MV-4-11 (cell line): ENCODE data around the gene SHOX.
"Not testable (repeated sequence)": the region's sequence is repeated elsewhere in the genome, so short reads cannot be mapped to it uniquely, and the experiment has no call there.

Experiments
- DNase-seq: peaks from one replicate; lab custom pipeline; 2025; lab: John Stamatoyannopoulos, UW

Gene SHOX

GRCh38 chrX:630612-631496 is at the start of gene SHOX:
Gene SHOX (plus strand): TSS chrX:630791. CDS start chrX:630898, 107 bp downstream.
- DNase-seq = no peak

- DNase-seq = no peak
Observed at GRCh38 chrX:581066-581465, 49.5 kb upstream of the SHOX start.

GRCh38 chrX:581720-582298 is 48.8 kb upstream of the SHOX start:
- DNase-seq = no peak

GRCh38 chrX:584572-584971 is 46.0 kb upstream of the SHOX start:
- no peak for DNase-seq

- no peak for DNase-seq
Observed at GRCh38 chrX:585115-585808, 45.3 kb upstream of the SHOX start.

GRCh38 chrX:586351-586750 is 44.2 kb upstream of the SHOX start:
- no peak for DNase-seq

- not testable (repeated sequence) for DNase-seq
Observed at GRCh38 chrX:589261-589660, 41.3 kb upstream of the SHOX start.

- no peak for DNase-seq
Observed at GRCh38 chrX:590693-591404, 39.7 kb upstream of the SHOX start.

GRCh38 chrX:599837-600715 is 30.5 kb upstream of the SHOX start:
- DNase-seq = no peak

GRCh38 chrX:603029-603428 is 27.6 kb upstream of the SHOX start:
- not testable (repeated sequence) for DNase-seq

GRCh38 chrX:604616-605015 is 26.0 kb upstream of the SHOX start:
- not testable (repeated sequence) for DNase-seq

GRCh38 chrX:608088-608487 is 22.5 kb upstream of the SHOX start:
- not testable (repeated sequence) for DNase-seq

GRCh38 chrX:614136-614535 is 16.5 kb upstream of the SHOX start:
- no peak for DNase-seq

- DNase-seq = no peak
Observed at GRCh38 chrX:617401-617800, 13.2 kb upstream of the SHOX start.

- no peak for DNase-seq
Observed at GRCh38 chrX:617891-618290, 12.7 kb upstream of the SHOX start.

GRCh38 chrX:618304-618703 is 12.3 kb upstream of the SHOX start:
- DNase-seq = not testable (repeated sequence)

GRCh38 chrX:618761-619450 is 11.7 kb upstream of the SHOX start:
- DNase-seq = no peak

GRCh38 chrX:619451-619811 is 11.2 kb upstream of the SHOX start:
- DNase-seq = no peak

- DNase-seq = no peak
Observed at GRCh38 chrX:619812-620531, 10.6 kb upstream of the SHOX start.
